ENCODE data around the gene FARS2. TPM values are rescaled to one million over a fixed set of nuclear protein-coding genes. Genes with fewer than 3 reads are reported as not detected.

Gene FARS2
- total RNA-seq, 2 experiments from 2014 or later = 22.0 to 23.8 TPM

GRCh38 chr6:5395719-5396118 lies 134.4 kb downstream of the FARS2 start:
- ChIA-PET POLR2A (no interaction called here), CTCF (interaction anchor here (1.1 kb wide), 1 partner anchor 9 kb away, joined by 3 read pairs; no protein-coding TSS in a partner anchor)

- ChIA-PET CTCF (interaction anchor here (0.7 kb wide), 1 partner anchor 15 kb away, joined by 3 read pairs; no protein-coding TSS in a partner anchor), POLR2A (no interaction called here)
Observed at GRCh38 chr6:5398530-5398929, 137.2 kb downstream of the FARS2 start.

DNA sequence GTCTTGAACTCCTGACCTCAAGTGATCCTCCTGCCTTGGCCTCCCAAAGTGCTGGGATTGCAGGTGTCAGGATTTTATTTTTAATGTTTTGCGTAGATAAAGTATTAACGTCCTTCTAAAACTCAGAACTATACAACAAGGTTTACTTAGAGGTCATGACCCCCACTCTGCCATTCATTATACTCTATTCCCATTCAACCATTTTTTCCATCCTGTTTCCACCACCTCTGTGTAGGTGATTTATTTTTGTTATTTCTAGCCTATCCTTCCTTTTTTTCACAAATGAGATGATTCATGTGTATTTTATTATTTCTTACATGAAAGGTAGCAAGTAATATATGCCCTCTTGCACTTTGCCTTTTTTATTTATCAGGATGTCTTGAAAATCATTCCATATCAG lies 138.1 kb downstream of the FARS2 start:
- CTCF ChIA-PET = interaction anchor here (0.7 kb wide), 1 partner anchor 14 kb away, joined by 3 read pairs; no protein-coding TSS in a partner anchor

DNA sequence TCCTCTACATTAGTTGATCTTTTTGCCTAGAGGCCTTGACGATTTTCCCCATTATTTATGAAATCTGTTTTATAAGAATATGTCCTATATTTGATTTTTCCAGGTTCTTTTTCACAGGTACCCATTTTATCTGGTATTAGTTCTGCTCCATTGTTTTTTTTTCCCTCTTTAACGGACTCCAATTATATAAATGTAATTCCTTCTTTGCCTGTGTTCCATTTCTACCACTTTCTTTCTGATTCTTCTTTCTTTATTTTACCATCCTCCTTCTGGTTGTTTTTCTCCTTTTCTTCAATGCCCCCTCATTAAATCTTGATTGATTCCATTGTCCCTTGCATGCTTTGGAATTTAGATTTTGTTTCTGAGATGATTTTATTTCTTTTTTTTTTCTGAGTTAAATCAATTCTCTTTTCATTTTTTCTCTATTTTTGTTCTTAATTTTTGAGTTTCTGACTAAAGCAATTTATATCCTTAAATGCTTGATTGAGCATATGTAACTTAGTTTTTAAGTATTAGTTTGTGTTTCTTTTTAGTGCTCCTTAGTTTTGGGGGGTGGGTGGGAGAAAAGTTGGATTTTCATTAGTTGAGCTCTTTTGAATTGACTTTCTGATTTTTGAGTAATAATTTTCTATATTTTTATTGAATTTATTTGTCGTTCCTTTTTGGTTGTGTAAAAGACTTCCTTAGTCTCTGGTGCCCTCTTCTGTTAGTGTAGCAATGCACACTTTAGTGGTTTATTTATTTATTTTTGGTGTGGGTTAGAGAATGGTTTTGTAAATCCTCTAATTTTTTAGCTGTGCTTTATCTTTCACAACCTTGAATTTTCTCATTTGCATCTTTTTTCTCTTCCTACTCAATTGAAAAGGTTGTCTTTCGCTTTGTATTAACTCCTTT lies 140.8 kb downstream of the FARS2 start:
- ChIA-PET CTCF (interaction anchor here (1.2 kb wide), 1 partner anchor 253 kb away, joined by 3 read pairs; no protein-coding TSS in a partner anchor), POLR2A (no interaction called here)

More for the DNA sequence above, 138.1 kb downstream of the FARS2 start:
- POLR2A ChIA-PET = no interaction called here

- POLR2A ChIA-PET = interaction anchor here (0.5 kb wide), 1 partner anchor 489 kb away, joined by 11 read pairs; no protein-coding TSS in a partner anchor
Observed at GRCh38 chr6:5403076-5403475, 141.8 kb downstream of the FARS2 start.

DNA sequence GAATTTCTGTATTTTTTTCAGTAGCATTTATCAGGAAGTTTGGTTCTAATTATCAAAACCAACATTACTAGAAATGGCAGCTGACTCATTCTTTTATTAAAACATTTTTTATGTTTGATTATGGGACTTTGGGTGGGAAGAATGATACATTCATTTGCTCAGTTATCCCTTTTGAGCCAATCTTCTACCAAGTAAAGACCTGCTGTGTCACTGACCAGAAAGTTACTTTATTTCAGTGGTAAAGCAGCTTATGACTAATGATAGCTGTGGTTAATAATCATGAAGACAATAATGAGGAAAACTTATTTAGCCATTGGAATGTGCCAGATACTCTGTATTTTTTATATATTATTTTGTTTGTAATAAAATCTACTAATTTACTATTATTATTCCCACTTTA lies 142.3 kb downstream of the FARS2 start:
- ChIA-PET POLR2A (no interaction called here), CTCF (interaction anchor here (1.5 kb wide), 1 partner anchor 260 kb away, joined by 4 read pairs; no protein-coding TSS in a partner anchor)

More at GRCh38 chr6:5403076-5403475, 141.8 kb downstream of the FARS2 start:
- CTCF ChIA-PET = interaction anchor here (1.2 to 1.5 kb wide), 2 partner anchors 254 to 259 kb away, joined by 3 to 4 read pairs; no protein-coding TSS in a partner anchor

DNA sequence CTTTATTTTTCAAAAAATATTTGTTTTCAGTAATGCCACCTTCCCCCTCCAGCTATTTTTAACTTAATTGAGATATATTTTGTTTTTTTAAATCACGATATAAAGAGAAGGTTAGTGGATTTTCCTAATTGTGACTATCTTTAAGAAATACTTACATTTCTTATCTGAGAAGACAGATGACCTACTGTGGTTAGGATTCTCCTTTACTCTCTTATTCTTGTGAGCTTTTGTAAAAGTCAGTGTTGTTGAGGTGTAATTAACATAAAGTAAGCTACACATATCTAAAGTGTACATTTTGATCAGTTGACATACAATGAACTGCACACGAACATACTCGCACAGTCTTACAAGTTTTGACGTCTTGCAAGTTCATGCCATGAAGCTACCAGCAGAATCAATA lies 144.7 kb downstream of the FARS2 start:
- ChIA-PET POLR2A (no interaction called here), CTCF (no interaction called here)

GRCh38 chr6:5411414-5411813 lies 150.1 kb downstream of the FARS2 start:
- POLR2A ChIA-PET = no interaction called here
- CTCF ChIA-PET = no interaction called here

DNA sequence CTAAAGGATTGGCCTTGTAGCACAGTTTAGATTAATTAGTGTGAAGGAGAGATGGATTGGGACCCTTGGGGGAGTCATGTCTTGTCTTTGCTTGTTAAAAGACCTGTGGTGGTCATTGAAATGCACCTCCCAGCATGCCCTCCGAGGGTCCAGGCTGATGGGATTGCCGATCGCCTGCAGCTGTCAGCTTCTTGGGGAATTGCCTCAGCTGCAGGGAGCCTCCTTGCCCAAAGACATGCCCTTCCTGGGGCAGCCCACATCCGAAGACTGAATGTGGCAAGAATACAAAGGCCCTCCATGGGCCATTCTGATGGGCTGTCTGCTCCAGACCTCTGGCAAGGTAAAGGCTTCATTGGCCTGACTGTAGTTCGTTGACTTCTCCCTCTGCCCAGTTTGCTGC lies 150.7 kb downstream of the FARS2 start:
- CTCF ChIA-PET = no interaction called here

GRCh38 chr6:5412663-5413062 lies 151.3 kb downstream of the FARS2 start:
- CTCF ChIA-PET = interaction anchor here (0.5 kb wide), 1 partner anchor 14 kb away, joined by 3 read pairs; no protein-coding TSS in a partner anchor
- POLR2A ChIA-PET = no interaction called here

More for the DNA sequence above, 150.7 kb downstream of the FARS2 start:
- POLR2A ChIA-PET = no interaction called here

DNA sequence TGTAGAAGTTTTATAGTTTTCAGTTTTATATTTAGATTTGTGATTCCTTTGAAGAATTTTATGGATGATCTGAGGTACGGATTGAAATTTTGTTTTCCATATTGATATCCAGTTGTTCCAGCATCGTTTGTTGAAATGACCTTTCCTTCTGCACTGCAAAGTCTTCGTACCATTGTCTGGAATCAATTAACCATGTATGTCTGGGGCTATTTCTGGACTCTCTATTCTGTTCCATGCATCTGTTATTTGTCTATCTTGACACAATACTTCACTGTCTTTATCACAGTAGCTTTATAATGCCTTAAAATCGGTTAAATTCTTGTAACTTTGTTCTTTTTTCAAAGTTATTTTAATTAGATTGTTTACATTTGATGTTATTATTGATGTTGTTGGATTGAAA lies 154.9 kb downstream of the FARS2 start:
- ChIA-PET POLR2A (no interaction called here), CTCF (no interaction called here)

GRCh38 chr6:5422321-5422915 lies 161.1 kb downstream of the FARS2 start:
- ChIA-PET POLR2A (no interaction called here), CTCF (interaction anchor here (1.0 kb wide), 1 partner anchor 19 kb away, joined by 3 read pairs; no protein-coding TSS in a partner anchor)

- POLR2A ChIA-PET = no interaction called here
- CTCF ChIA-PET = no interaction called here
Observed at GRCh38 chr6:5423251-5423650, 161.9 kb downstream of the FARS2 start.

GRCh38 chr6:5424726-5425125 lies 163.4 kb downstream of the FARS2 start:
- ChIA-PET CTCF (no interaction called here), POLR2A (no interaction called here)

DNA sequence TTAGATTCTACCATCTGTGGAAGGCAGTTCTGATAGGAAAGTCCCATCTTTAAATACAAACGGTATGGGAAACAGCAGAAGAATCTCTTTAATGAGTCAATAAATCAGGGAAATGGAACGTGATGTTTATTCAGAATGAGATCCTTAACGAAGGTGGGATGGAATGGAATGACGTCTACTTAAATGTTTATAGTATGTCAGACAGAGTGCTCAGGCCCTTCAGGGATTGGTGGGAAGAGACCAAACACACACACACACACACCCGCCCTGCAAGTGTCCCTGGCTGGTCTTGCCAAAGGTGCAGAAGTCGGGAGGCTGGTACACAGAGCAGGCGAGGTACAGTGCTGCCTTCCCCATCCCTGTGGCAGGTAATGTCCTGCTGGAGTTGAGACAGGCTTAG lies 164.0 kb downstream of the FARS2 start:
- POLR2A ChIA-PET = no interaction called here
- CTCF ChIA-PET = no interaction called here

DNA sequence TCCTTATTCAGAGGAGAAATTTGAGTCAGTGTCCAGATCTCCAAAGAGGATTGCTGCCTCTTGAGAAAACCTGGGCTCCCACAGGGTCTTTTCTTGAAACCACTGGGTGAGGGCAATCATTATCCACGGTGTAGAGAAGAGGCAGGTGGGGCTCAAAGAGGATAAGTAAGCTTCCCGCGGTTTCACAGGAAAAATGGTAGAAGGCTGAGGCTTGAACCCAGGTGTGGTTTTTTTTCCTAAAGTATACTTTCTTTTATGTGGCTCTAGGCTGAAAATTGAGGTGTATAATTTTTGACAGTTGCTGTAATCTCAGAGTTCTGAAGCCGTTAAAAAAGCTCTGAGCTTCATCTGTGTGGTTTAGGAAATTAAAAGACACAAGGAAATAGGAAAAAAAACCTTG lies 164.5 kb downstream of the FARS2 start:
- CTCF ChIA-PET = no interaction called here
- POLR2A ChIA-PET = no interaction called here

- ChIA-PET POLR2A (no interaction called here), CTCF (no interaction called here)
Observed at GRCh38 chr6:5427586-5427985, 166.3 kb downstream of the FARS2 start.

GRCh38 chr6:5433324-5433723 lies 172.0 kb downstream of the FARS2 start:
- CTCF ChIA-PET = no interaction called here
- POLR2A ChIA-PET = no interaction called here

DNA sequence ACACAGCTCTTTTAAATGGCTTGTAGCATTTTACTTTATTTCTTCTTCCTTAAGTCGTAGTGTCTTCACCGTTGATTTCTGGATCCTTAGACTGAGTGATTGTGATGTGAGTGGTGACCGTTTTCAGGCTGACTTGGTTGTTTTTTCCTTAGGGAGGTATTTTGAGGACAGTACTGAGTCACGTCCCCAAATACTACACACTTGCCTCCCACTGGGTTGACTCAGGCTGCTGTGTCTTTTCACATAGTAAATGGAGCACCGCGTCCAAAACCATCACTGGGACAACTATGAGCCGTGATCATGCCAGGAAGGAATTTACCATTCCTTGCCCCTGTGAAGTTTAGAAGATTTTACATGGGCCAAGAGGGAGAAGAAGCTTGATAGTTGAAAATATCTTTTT lies 174.1 kb downstream of the FARS2 start:
- ChIA-PET POLR2A (no interaction called here), CTCF (no interaction called here)

- POLR2A ChIA-PET = no interaction called here
Observed at GRCh38 chr6:5438922-5439584, 177.7 kb downstream of the FARS2 start.

More at GRCh38 chr6:5438922-5439584, 177.7 kb downstream of the FARS2 start:
- CTCF ChIA-PET = no interaction called here
